Astrocyte (in vitro differentiated cells and primary cell): ENCODE results near the gene STARD4. TPM values are rescaled to one million over a fixed set of nuclear protein-coding genes. Genes with fewer than 3 reads are reported as not detected.

ENCODE experiments used
- DNase-seq: peaks from one replicate; pipeline ENCODE4 v3.0.0-alpha.2; 2010; ENCODE audit warnings: low read depth
- FAIRE-seq: peaks from 2 replicates; lab custom pipeline; 2011; peaks lifted over from hg19 to GRCh38; lab: Jason Lieb, UNC
- H2AFZ ChIP-seq: 2 replicates; pipeline ENCODE4 v1.6.0; 2012; ENCODE audit warnings: low read depth, low read length, inconsistent platforms
- H3K27ac ChIP-seq: 2 replicates; pipeline ENCODE4 v1.5.1; 2011; ENCODE audit warnings: low read depth, low read length, inconsistent platforms
- H3K27me3 ChIP-seq: 2 replicates; pipeline ENCODE4 v1.6.0; 2011; ENCODE audit warnings: low read length, inconsistent platforms; ENCODE audit not compliant: insufficient read depth
- H3K36me3 ChIP-seq: 2 replicates; pipeline ENCODE4 v1.5.1; 2011; ENCODE audit warnings: low read length, inconsistent platforms; ENCODE audit not compliant: insufficient read depth
- H3K4me1 ChIP-seq: 2 replicates; pipeline ENCODE4 v1.5.1; 2011; ENCODE audit warnings: low read length, inconsistent platforms; ENCODE audit not compliant: insufficient read depth
- H3K4me2 ChIP-seq: 2 replicates; pipeline ENCODE4 v1.6.0; 2012; ENCODE audit warnings: low read length, inconsistent platforms
- H3K4me3 ChIP-seq: 2 replicates; pipeline ENCODE4 v1.5.1; 2011; ENCODE audit warnings: low read depth, mild to moderate bottlenecking, low read length, inconsistent platforms; ENCODE audit not compliant: insufficient read depth
- H3K79me2 ChIP-seq: 2 replicates; pipeline ENCODE4 v1.6.0; 2012; ENCODE audit warnings: mild to moderate bottlenecking, low read length, inconsistent platforms; ENCODE audit not compliant: insufficient read depth
- H3K9ac ChIP-seq: 2 replicates; pipeline ENCODE4 v1.6.0; 2012; ENCODE audit warnings: mild to moderate bottlenecking, low read length, inconsistent platforms
- H3K9me3 ChIP-seq: 2 replicates; pipeline ENCODE4 v1.5.1; 2012; ENCODE audit warnings: low read depth, mild to moderate bottlenecking, low read length, inconsistent platforms; ENCODE audit not compliant: insufficient read depth
- H4K20me1 ChIP-seq: 2 replicates; pipeline ENCODE4 v1.6.0; 2012; ENCODE audit warnings: low read length, inconsistent platforms; ENCODE audit not compliant: insufficient read depth
- H3K27ac Mint-ChIP-seq: one replicate; pipeline ENCODE4 v1.8.0; 2021; ENCODE audit warnings: mild to moderate bottlenecking, mixed read lengths; ENCODE audit not compliant: unreplicated experiment
- H3K27me3 Mint-ChIP-seq: one replicate; pipeline ENCODE4 v1.8.0; 2021; ENCODE audit warnings: low read depth, mixed read lengths; ENCODE audit not compliant: unreplicated experiment
- H3K36me3 Mint-ChIP-seq: one replicate; pipeline ENCODE4 v1.8.0; 2021; ENCODE audit warnings: low read depth, mixed read lengths; ENCODE audit not compliant: unreplicated experiment
- H3K4me1 Mint-ChIP-seq: one replicate; pipeline ENCODE4 v1.8.0; 2021; ENCODE audit warnings: low read depth, mixed read lengths; ENCODE audit not compliant: unreplicated experiment
- H3K4me3 Mint-ChIP-seq: one replicate; pipeline ENCODE4 v1.8.0; 2021; ENCODE audit warnings: mild to moderate bottlenecking, moderate library complexity, mixed read lengths; ENCODE audit not compliant: unreplicated experiment
- H3K9me3 Mint-ChIP-seq: one replicate; pipeline ENCODE4 v1.8.0; 2021; ENCODE audit warnings: mild to moderate bottlenecking, mixed read lengths; ENCODE audit not compliant: unreplicated experiment
- EZH2 ChIP-seq: IDR thresholded peaks from 2 replicates; pipeline ENCODE4 v1.6.1; 2012; ENCODE audit warnings: mild to moderate bottlenecking, low read length, inconsistent platforms; ENCODE audit not compliant: insufficient read depth
- total RNA-seq: library from RNA; stranded (reverse); gene quantifications from 2 replicates; pipeline ENCODE4 v1.2.1, GENCODE V29; 2021
- TF ChIP-seq, protein P1 (sequence below): IDR thresholded peaks from 2 replicates; pipeline ENCODE4 v1.5.1; 2011; ENCODE audit warnings: low read depth, mild to moderate bottlenecking, inconsistent platforms, low read length, moderate library complexity; ENCODE audit not compliant: insufficient read depth

The STARD4 gene
- total RNA-seq, 1 donor from 2014 or later = 84.9 TPM

DNA sequence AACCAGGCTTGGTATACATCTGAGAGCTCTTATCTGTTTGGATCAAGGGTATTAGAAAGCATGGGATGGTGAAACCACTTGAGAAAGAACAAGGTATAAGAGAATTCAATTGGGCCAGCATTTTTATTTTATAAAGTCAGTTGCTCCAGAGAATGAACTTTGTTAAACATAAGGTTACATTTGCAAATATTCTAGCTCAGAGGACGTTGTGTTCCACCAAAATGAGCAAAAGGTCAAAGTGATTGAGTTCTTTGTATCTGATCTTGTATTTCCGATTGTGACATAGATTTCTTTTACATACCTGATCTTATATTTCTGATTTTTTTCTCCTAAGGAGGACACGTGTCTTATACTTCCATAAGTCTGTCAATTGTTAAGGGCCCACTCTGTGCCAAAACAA, 8.6 kb upstream of the STARD4 start:
- Histone ChIP-seq H2AFZ (no peak overlapping the region), H3K9ac (no peak overlapping the region), H3K9me3 (no peaks in the 10 kb centered on the region), H3K27ac (no peak overlapping the region), H3K4me2 (no peak overlapping the region), H3K4me1 (no peaks in the 10 kb centered on the region), H4K20me1 (no peaks in the 10 kb centered on the region), H3K79me2 (no peaks in the 10 kb centered on the region), H3K36me3 (no peaks in the 10 kb centered on the region), H3K27me3 (no peaks in the 10 kb centered on the region), H3K4me3 (no peak overlapping the region)
- Mint-ChIP-seq H3K36me3 (no peaks in the 10 kb centered on the region), H3K27me3 (no peaks in the 10 kb centered on the region), H3K4me3 (no peak overlapping the region), H3K27ac (no peak overlapping the region), H3K9me3 (no peaks in the 10 kb centered on the region), H3K4me1 (no peaks in the 10 kb centered on the region)
- FAIRE-seq (no peak), DNase-seq (no peak)
- no peak for TF ChIP-seq EZH2
- TF ChIP-seq, protein P1, sequence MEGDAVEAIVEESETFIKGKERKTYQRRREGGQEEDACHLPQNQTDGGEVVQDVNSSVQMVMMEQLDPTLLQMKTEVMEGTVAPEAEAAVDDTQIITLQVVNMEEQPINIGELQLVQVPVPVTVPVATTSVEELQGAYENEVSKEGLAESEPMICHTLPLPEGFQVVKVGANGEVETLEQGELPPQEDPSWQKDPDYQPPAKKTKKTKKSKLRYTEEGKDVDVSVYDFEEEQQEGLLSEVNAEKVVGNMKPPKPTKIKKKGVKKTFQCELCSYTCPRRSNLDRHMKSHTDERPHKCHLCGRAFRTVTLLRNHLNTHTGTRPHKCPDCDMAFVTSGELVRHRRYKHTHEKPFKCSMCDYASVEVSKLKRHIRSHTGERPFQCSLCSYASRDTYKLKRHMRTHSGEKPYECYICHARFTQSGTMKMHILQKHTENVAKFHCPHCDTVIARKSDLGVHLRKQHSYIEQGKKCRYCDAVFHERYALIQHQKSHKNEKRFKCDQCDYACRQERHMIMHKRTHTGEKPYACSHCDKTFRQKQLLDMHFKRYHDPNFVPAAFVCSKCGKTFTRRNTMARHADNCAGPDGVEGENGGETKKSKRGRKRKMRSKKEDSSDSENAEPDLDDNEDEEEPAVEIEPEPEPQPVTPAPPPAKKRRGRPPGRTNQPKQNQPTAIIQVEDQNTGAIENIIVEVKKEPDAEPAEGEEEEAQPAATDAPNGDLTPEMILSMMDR = no peak

DNA sequence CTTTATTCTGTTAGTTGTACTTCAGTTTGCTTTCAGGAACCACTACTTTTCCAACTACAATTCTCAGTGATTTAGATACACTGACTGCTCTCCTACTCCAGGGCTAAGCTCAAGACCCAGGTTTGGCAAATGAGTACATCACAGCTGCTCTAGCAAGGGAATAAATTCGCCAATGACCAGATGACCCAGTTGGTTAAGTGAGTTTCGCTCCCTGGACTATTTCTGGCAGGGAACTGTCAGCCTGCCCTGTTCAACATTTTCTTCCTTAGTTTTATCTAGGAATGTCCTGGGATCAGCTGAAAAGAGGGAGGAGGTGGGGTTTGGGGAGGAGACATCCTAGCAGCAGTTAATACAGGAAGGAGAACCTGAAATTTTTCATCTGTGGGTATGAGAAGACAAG, 6.4 kb upstream of the STARD4 start:
- no peaks in the 10 kb centered on the region for H3K9me3 Mint-ChIP-seq
- TF ChIP-seq EZH2 = no peak
- TF ChIP-seq, protein P1 = no peak
- H3K27me3 ChIP-seq = no peaks in the 10 kb centered on the region
- H3K36me3 Mint-ChIP-seq = no peaks in the 10 kb centered on the region
- no peak overlapping the region for H3K4me3 Mint-ChIP-seq
- no peak overlapping the region for H3K27ac ChIP-seq
- H3K9me3 ChIP-seq = no peaks in the 10 kb centered on the region
- H3K36me3 ChIP-seq = no peaks in the 10 kb centered on the region
- no peak overlapping the region for H3K9ac ChIP-seq
- H3K4me1 ChIP-seq = no peaks in the 10 kb centered on the region
- no peak overlapping the region for H3K27ac Mint-ChIP-seq
- no peak overlapping the region for H2AFZ ChIP-seq
- FAIRE-seq (no peak), DNase-seq (no peak)
- no peaks in the 10 kb centered on the region for H4K20me1 ChIP-seq
- no peaks in the 10 kb centered on the region for H3K4me1 Mint-ChIP-seq
- no peaks in the 10 kb centered on the region for H3K27me3 Mint-ChIP-seq
- no peaks in the 10 kb centered on the region for H3K79me2 ChIP-seq
- no peak overlapping the region for H3K4me2 ChIP-seq
- no peak overlapping the region for H3K4me3 ChIP-seq

DNA sequence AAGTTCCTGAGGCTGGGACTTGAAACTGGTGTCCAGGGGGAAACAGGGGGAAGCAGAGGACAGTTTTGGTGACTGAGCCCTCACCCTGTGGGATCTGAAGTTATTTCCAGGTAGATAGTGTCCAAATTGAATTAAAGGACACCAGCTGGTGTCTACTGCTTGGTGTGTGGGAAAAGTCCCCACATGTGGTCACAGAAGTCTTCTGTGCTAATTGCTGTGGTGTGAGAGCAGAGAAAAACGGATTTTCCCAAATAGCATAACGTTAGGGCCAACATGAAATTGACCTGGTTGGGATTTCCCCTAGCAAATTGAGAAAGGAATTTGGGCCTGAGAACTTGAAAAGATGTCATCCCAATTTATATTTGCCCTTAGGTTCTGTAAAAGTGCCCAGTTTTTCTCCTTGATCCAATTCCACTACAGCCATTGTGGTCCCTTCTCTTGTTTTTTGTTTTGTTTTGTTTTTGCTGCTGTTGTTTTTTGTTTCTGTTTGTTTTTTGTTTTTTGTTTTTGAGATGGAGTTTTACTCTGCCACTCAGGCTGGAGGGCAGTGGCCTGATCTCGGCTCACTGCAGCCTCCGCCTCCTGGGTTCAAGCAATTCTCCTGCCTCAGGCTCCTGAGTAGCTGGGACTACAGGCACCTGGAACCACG, 5.6 kb upstream of the STARD4 start:
- Histone ChIP-seq H3K27me3 (no peaks in the 10 kb centered on the region), H3K4me3 (no peak overlapping the region), H3K36me3 (no peaks in the 10 kb centered on the region), H3K27ac (no peak overlapping the region), H3K4me1 (no peaks in the 10 kb centered on the region), H3K4me2 (no peak overlapping the region), H3K9me3 (no peaks in the 10 kb centered on the region), H2AFZ (no peak overlapping the region), H3K9ac (no peak overlapping the region), H4K20me1 (no peaks in the 10 kb centered on the region), H3K79me2 (no peaks in the 10 kb centered on the region)
- Mint-ChIP-seq H3K4me3 (no peak overlapping the region), H3K27ac (no peak overlapping the region), H3K36me3 (no peaks in the 10 kb centered on the region), H3K4me1 (no peaks in the 10 kb centered on the region), H3K27me3 (no peaks in the 10 kb centered on the region), H3K9me3 (no peaks in the 10 kb centered on the region)
- TF ChIP-seq, protein P1 = no peak
- no peak for TF ChIP-seq EZH2
- FAIRE-seq (no peak), DNase-seq (no peak)
